Limb (tissue), 2 donors: ENCODE measurements around the gene CDKN2D.

Experiments used
- DNase-seq, 2 donors: peaks; one replicate each; pipeline ENCODE4 v3.0.0-alpha.2; 2016; ENCODE audit errors: extremely low spot score in 2 of 2

CDKN2D gene

GRCh38 chr19:10521461-10522171 is 47.2 kb downstream of the CDKN2D start:
- DNase-seq: no peak

DNA sequence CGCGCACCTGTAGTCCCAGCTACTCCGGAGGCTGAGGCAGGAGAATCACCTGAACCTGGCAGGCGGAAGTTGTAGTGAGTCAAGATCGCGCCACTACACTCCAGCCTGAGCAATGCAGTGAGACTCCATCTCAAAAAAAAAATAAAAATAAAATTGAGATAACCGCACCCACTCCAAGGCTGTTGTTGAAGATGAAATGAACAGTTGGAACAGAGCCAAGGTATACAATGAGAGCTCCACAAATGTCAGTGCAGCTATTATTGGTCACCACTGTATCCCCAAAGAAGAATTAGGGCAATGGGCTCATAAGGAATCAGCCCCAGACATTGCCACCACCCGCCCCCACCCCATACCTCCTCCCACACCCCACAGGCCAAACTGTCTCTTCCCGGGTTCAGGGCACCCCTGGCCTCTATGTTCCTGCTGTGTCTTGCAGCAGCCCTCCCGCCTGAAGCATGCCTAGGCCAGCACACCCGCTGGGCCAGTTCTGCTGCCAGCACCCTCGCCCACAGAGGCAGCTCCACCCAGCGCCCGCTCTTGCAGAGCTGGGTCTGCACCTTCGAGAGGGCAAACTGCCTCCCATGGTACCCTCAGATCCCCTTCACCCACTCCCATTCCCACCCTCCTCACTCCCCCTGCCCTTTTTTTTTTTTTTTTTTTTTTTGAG is 48.0 kb downstream of the CDKN2D start:
- no peak for DNase-seq

- DNase-seq: no peak
Measured at GRCh38 chr19:10519421-10519820, 49.4 kb downstream of the CDKN2D start.

DNA sequence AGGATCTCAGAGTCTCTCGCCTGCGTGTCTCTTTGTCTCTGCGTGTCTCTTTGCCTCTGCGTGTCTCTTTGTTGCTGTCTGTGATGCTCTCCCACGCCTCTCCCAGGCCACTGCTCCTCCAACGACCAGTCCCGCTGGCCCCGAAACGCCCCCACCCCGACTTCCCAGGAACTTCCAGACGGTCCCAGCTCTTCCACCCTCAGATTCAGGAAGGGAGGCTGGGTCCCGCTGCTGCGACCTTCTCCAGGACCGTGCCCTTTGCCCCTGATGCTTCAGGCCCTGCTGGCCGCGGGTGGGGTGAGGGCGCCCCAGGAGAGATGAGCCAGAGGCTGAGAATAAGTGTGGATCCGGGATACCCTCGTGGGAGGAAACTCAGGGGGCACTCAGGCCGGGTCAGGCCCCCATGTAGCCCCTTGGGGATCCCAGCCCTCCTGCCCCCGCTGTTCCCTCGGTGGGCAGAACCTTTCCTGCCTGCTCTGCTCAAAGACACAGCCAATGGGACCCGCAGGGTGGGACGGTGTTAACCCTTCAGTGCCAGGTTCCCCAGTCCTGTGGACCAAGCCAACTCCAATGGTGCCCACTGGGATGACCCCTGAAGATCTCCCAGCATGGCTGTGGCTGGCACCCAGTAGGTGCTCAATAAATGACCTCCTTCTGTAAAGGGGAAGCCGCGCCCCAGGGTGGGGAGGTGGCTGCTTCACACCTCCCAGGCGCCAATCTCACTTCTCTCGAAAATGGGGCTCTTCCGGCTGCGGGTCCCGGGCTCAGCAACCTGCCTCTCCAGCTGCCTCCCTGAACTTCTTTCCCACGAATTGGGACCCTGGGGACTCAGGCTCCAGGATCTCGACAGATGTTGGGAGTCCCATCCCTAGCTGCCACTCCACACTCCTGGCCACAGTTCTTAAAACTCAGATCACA is 50.1 kb downstream of the CDKN2D start:
- DNase-seq: no peak

DNA sequence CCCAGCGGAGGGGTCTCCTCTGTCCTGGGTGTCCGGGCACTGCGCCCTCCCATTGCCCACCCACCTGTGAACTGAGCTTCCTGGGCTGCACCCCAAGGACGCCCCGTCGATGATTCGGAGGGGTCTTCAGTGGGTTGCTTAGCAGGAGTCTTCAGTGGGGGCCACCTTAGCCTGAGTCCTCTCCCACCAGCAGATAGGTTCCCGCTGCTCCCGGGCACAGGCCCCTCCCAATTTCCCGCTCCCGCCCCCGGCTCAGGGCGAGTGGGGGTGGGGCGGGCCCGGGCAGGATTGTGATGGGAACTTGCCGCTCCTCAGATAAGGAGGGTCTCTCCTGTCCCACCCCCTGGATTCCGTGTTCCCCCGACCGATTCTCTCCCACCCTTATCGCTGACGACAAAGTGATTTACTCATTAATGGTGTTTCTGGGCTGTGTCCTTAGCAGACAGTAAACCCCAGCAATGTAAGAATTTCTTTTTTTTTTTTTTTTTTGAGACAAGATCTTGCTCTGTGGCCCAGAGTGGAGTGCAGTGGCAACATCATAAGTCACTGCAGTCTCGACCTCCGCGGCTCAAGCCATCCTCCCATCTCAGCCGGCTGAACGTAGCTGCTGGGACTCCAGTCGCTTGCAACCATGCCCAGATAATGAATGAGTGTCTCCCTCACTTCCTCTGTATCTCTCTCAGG is 50.9 kb downstream of the CDKN2D start:
- DNase-seq: no peak

GRCh38 chr19:10517361-10517759 is 51.4 kb downstream of the CDKN2D start, which contains the start of gene S1PR5:
Gene S1PR5 (minus strand): TSS chr19:10517447. CDS start chr19:10515011, 2,436 bp downstream.
- DNase-seq: no peak

DNA sequence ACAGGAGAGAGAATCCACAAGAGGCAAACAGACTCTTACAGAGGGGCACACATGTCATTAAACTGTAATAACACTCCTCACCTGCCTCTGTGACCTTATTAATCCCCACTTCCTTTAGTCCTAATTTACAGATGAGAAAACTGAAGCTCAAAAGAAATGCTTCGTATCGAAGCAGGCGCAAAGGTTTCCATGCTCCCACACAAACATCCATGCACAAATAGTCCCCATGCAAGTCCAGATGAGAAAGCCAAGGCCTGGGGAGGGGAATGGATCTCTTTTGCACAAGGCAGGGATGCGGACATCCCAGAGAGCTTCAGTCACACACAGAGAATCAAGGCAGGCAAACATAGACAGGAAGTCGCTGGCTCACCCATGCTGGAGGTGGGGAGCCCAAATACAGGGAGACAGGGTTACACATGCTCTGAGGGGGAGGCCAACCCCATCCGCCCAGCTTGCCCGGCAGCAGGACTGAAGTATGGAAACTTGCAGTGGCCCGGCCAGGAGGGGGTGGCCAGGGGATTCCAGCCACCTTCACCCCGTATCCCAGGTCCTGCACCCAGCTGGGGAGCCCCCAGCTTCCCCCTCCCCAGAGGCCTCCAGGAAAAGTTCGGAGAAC is 52.0 kb downstream of the CDKN2D start:
- no peak for DNase-seq
